Astrocyte (in vitro differentiated cells and primary cell): ENCODE measurements around the gene SURF1.

ENCODE experiments used
- CTCF ChIP-seq: IDR thresholded peaks from 2 replicates; pipeline ENCODE4 v1.5.1; 2011; ENCODE audit warnings: low read depth, mild to moderate bottlenecking, inconsistent platforms, low read length, moderate library complexity; ENCODE audit not compliant: insufficient read depth
- EZH2 ChIP-seq: IDR thresholded peaks from 2 replicates; pipeline ENCODE4 v1.6.1; 2012; ENCODE audit warnings: mild to moderate bottlenecking, low read length, inconsistent platforms; ENCODE audit not compliant: insufficient read depth

GRCh38 chr9:133332381-133332730, 23.9 kb downstream of the SURF1 start:
- TF ChIP-seq CTCF: no peak
- TF ChIP-seq EZH2: no peak
